HepG2 (cell line): Measurements from ENCODE around the gene PNPLA8. TPM values are rescaled to one million over a fixed set of nuclear protein-coding genes. Genes with fewer than 3 reads are reported as not detected.
A peak's percentile ranks its signal among the peaks of the same experiment; 100 is the strongest.

Experiments used
- ATAC-seq: fragments of 200-7000 bp; cut with Tn5 transposase; 3 replicates; pipeline ENCODE4 v1.9.1; 2020; ENCODE audit warnings: mild to moderate bottlenecking, moderate library complexity
- Bru-seq: library from RNA; stranded (reverse); fragments of 400-500 nt; gene quantifications from one replicate; lab custom pipeline; 2021; lab: Mats Ljungman, UMichigan
- BruChase-seq, 2 experiments: library from RNA; stranded (reverse); fragments of 400-500 nt; gene quantifications; one replicate each; lab custom pipeline; 2021; lab: Mats Ljungman, UMichigan
- BruUV-seq: library from RNA; stranded (reverse); fragments of 400-500 nt; replicated peaks from 2 replicates; lab custom pipeline; 2021; lab: Mats Ljungman, UMichigan
- CTCF ChIA-PET: fragments of 300-600 bp; formaldehyde crosslinking; extraction: SDS; loops from one replicate; lab custom pipeline; 2021; ENCODE audit warnings: low total read pairs, inconsistent platforms, low intra/inter-chr PET ratio; lab: Yijun Ruan, JAX
- POLR2A ChIA-PET: fragments of 350-600 bp; sonication (Branson Sonifier 250); formaldehyde crosslinking; loops from one replicate; lab custom pipeline; 2020; ENCODE audit warnings: antibody characterized with exemption, inconsistent platforms; lab: Yijun Ruan, JAX
- DNase-seq: peaks from one replicate; pipeline ENCODE4 v3.0.0-alpha.2; 2015; ENCODE audit warnings: low spot score
- FAIRE-seq: peaks from 3 replicates; lab custom pipeline; 2011; peaks lifted over from hg19 to GRCh38; lab: Jason Lieb, UNC
- H2AFZ ChIP-seq: one replicate; pipeline ENCODE4 v1.6.1; 2011; ENCODE audit warnings: low read length, inconsistent platforms
- H3K27ac ChIP-seq: fragments of 300-600 bp; 3 replicates; pipeline ENCODE4 v1.8.0; 2011; ENCODE audit warnings: mixed run types, mild to moderate bottlenecking, mixed read lengths, low read length, inconsistent platforms; ENCODE audit not compliant: insufficient read depth; ENCODE audit errors: extremely low read length
- H3K27me3 ChIP-seq, 2 experiments: fragments of 200-600 bp in 1 of 2; 2 replicates in 1 of 2; 3 replicates in 1 of 2; pipeline versions ENCODE4 v1.6.0 to v1.8.0; 2011; ENCODE audit warnings: low read length in 2 of 2, mild to moderate bottlenecking in 2 of 2, moderate library complexity in 2 of 2, inconsistent platforms in 1 of 2; ENCODE audit not compliant: insufficient read depth in 2 of 2, control insufficient read depth in 1 of 2
- H3K36me3 ChIP-seq, 2 experiments: fragments of 200-600 bp in 1 of 2; replicated peaks in 1 of 2; 2 replicates in 1 of 2; 3 replicates in 1 of 2; pipeline versions ENCODE4 v1.5.1 to v1.8.0; 2011; ENCODE audit warnings: low read length in 2 of 2, inconsistent platforms in 1 of 2; ENCODE audit not compliant: insufficient read depth in 2 of 2, control insufficient read depth in 1 of 2
- H3K4me1 ChIP-seq: 2 replicates; pipeline ENCODE4 v1.5.1; 2012; ENCODE audit warnings: low read length, inconsistent platforms; ENCODE audit not compliant: insufficient read depth
- H3K4me2 ChIP-seq: 2 replicates; pipeline ENCODE4 v1.6.0; 2011; ENCODE audit warnings: low read depth, low read length, inconsistent platforms
- H3K4me3 ChIP-seq, 3 experiments: fragments of 200-600 bp in 1 of 3; sonication (generic), shearing (Covaris generic) in 1 of 3; replicated peaks in 1 of 3; 2 replicates each; pipeline ENCODE4 v1.5.1; 2011 to 2016; ENCODE audit warnings: low read length in 3 of 3, inconsistent platforms in 2 of 3, low read depth in 2 of 3, mild to moderate bottlenecking in 2 of 3, control low read depth in 1 of 3, mixed read lengths in 1 of 3; ENCODE audit not compliant: insufficient read depth in 1 of 3
- H3K79me2 ChIP-seq: one replicate; pipeline ENCODE4 v1.6.1; 2011; ENCODE audit warnings: low read length, inconsistent platforms; ENCODE audit not compliant: insufficient read depth
- H3K9ac ChIP-seq: 2 replicates; pipeline ENCODE4 v1.6.0; 2011; ENCODE audit warnings: mild to moderate bottlenecking, low read depth, low read length, inconsistent platforms; ENCODE audit not compliant: insufficient read depth
- H3K9me3 ChIP-seq: 2 replicates; pipeline ENCODE4 v1.5.1; 2012; ENCODE audit warnings: mild to moderate bottlenecking, low read length
- H4K20me1 ChIP-seq: 2 replicates; pipeline ENCODE4 v1.6.0; 2011; ENCODE audit warnings: inconsistent platforms, mild to moderate bottlenecking, low read length, moderate library complexity; ENCODE audit not compliant: insufficient read depth
- CCDC6 ChIP-seq: sonication (generic); formaldehyde crosslinking; IDR thresholded peaks from 2 replicates; pipeline ENCODE4 v1.8.1; 2022; ENCODE audit warnings: mild to moderate bottlenecking, missing genetic modification reagents, moderate library complexity
- CEBPG ChIP-seq: IDR thresholded peaks from 2 replicates; pipeline ENCODE4 v1.6.1; 2016
- IRF9 ChIP-seq: sonication (generic); formaldehyde crosslinking; IDR thresholded peaks from 2 replicates; pipeline ENCODE4 v1.8.0; 2022; ENCODE audit warnings: missing genetic modification reagents, mild to moderate bottlenecking, borderline replicate concordance
- MED1 ChIP-seq: sonication (generic); formaldehyde crosslinking; IDR thresholded peaks from 2 replicates; pipeline ENCODE4 v1.4.0; 2020; ENCODE audit warnings: missing genetic modification reagents
- MIER3 ChIP-seq: IDR thresholded peaks from 2 replicates; pipeline ENCODE4 v1.6.1; 2016; ENCODE audit warnings: missing compliant biosample characterization, borderline replicate concordance
- MXD3 ChIP-seq: IDR thresholded peaks from 2 replicates; pipeline ENCODE4 v1.6.1; 2016; ENCODE audit warnings: mild to moderate bottlenecking, missing biosample characterization, missing genetic modification reagents
- PHF5A ChIP-seq: IDR thresholded peaks from one replicate; pipeline ENCODE4 v1.6.1; 2018; ENCODE audit warnings: low read depth, missing genetic modification reagents; ENCODE audit not compliant: unreplicated experiment
- PPARG ChIP-seq: conservative IDR thresholded peaks from 2 replicates; pipeline ENCODE4 v1.6.1; 2016; ENCODE audit warnings: missing biosample characterization, missing genetic modification reagents
- ZFP82 ChIP-seq: sonication (generic); formaldehyde crosslinking; IDR thresholded peaks from 2 replicates; pipeline ENCODE4 v1.5.1; 2020; ENCODE audit warnings: mild to moderate bottlenecking, missing genetic modification reagents, borderline replicate concordance
- ZNF18 ChIP-seq: sonication (generic); formaldehyde crosslinking; IDR thresholded peaks from 2 replicates; pipeline ENCODE4 v1.8.0; 2022; ENCODE audit warnings: mild to moderate bottlenecking, missing genetic modification reagents; ENCODE audit not compliant: insufficient replicate concordance
- ZNF552 ChIP-seq: sonication (generic); formaldehyde crosslinking; IDR thresholded peaks from 2 replicates; pipeline ENCODE4 v1.9.0; 2022; ENCODE audit warnings: missing genetic modification reagents, mild to moderate bottlenecking, borderline replicate concordance
- ZNF777 ChIP-seq: sonication (generic); formaldehyde crosslinking; IDR thresholded peaks from 2 replicates; pipeline ENCODE4 v1.4.0; 2020; ENCODE audit warnings: missing genetic modification reagents
- ZNF879 ChIP-seq: sonication (generic); formaldehyde crosslinking; IDR thresholded peaks from 2 replicates; pipeline ENCODE4 v1.8.1; 2023; ENCODE audit warnings: missing genetic modification reagents
- WGBS: methylation state at CpG from one replicate; pipeline ENCODE4 v1.1.6; 2017; ENCODE audit warnings: low lambda C conversion rate; 5-methylcytosine and 5-hydroxymethylcytosine counted together
- in situ Hi-C: cut with HindIII; loops from 2 replicates; pipeline ENCODE4 v1.10.0; 2017; ENCODE audit warnings: low pct_unique_long_range_greater_than_20kb; ENCODE audit not compliant: extremely low pct_ligation_motif_present
- intact Hi-C: fragments of 100-400 bp; cut with micrococcal nuclease; formaldehyde crosslinking; loops from one replicate; pipeline ENCODE4 v1.10.0; 2022; ENCODE audit not compliant: unreplicated experiment
- long read RNA-seq, 2 experiments: library from RNA in 1 of 2; library from polyadenylated mRNA in 1 of 2; stranded (forward) in 1 of 2; unstranded in 1 of 2; transcript quantifications; one replicate each; pipeline ENCODE4 v2.0.0, GENCODE V29; 2019 to 2022
- polyA minus RNA-seq, 3 experiments: library from RNA; depleted of rRNA, polyadenylated mRNA; stranded (reverse); fragments of >200 nt; gene quantifications; 2 replicates each; pipeline ENCODE4 v1.2.3, GENCODE V29; 2011; ENCODE audit warnings: low replicate concordance in 1 of 3
- polyA plus RNA-seq, 8 experiments: library from polyadenylated mRNA; depleted of rRNA in 3 of 8; stranded (reverse) in 7 of 8; unstranded in 1 of 8; fragments of >200 nt; fragmentation: Illumina TruSeq in 4 of 8; extraction: Trizol in 4 of 8; gene quantifications; 2 replicates each; pipeline versions ENCODE4 v1.2.1 to v1.2.3, GENCODE V29; 2011 to 2016; ENCODE audit warnings: low read depth in 4 of 8, missing spikeins in 1 of 8, mixed read lengths in 1 of 8; ENCODE audit not compliant: insufficient read depth in 1 of 8
- total RNA-seq, 5 experiments: library from RNA; depleted of rRNA; stranded (reverse); fragments of >200 nt; fragmentation: Illumina TruSeq; extraction: Trizol; gene quantifications; 2 replicates each; pipeline ENCODE4 v1.2.3, GENCODE V29; 2016; ENCODE audit warnings: low read depth in 1 of 5

Gene PNPLA8
- total RNA-seq (2016; rRNA removed; fragmentation: Illumina TruSeq; extraction: Trizol) (11.4 and 15.6 TPM in 2 replicates), polyA plus RNA-seq (2011; rRNA removed) (5.4 and 6.3 TPM in 2 replicates), polyA minus RNA-seq (2011; rRNA and poly(A)+ RNA removed; ENCODE audit: low replicate concordance) (3.1 and 5.7 TPM in 2 replicates), Bru-seq, nascent RNA (percentile 70 among the genes with signal in this experiment), BruChase-seq, experiment 1, labeled RNA remaining after a 6-hour chase (percentile 61 among the genes with signal in this experiment), BruChase-seq, experiment 2, labeled RNA remaining after a 2-hour chase (percentile 56 among the genes with signal in this experiment)
- 1.6 and 1.8 TPM in 2 replicates for total RNA-seq (2016; cell fraction: cytosol; rRNA removed; fragmentation: Illumina TruSeq; extraction: Trizol; ENCODE audit: low read depth)
- 11.9 and 16.0 TPM in 2 replicates for total RNA-seq (2016; cell fraction: insoluble cytoplasmic fraction; rRNA removed; fragmentation: Illumina TruSeq; extraction: Trizol)
- total RNA-seq (2016; cell fraction: membrane; rRNA removed; fragmentation: Illumina TruSeq; extraction: Trizol) = 4.4 and 5.3 TPM in 2 replicates
- total RNA-seq (2016; cell fraction: nucleus; rRNA removed; fragmentation: Illumina TruSeq; extraction: Trizol) = 13.1 and 14.2 TPM in 2 replicates
- 2.3 and 4.8 TPM in 2 replicates for polyA plus RNA-seq (2011; cell fraction: cytosol; rRNA removed)
- polyA plus RNA-seq (2011; cell fraction: nucleus; rRNA removed) = 2.2 and 2.9 TPM in 2 replicates
- 8.4 and 10.4 TPM in 2 replicates for polyA plus RNA-seq (2012)
- 0.59 and 0.73 TPM in 2 replicates for polyA plus RNA-seq (2016; cell fraction: cytosol; fragmentation: Illumina TruSeq; extraction: Trizol; ENCODE audit: low read depth)
- 9.3 and 13.2 TPM in 2 replicates for polyA plus RNA-seq (2016; cell fraction: insoluble cytoplasmic fraction; fragmentation: Illumina TruSeq; extraction: Trizol; ENCODE audit: low read depth)
- polyA plus RNA-seq (2016; cell fraction: membrane; fragmentation: Illumina TruSeq; extraction: Trizol; ENCODE audit: low read depth) = 1.6 and 1.7 TPM in 2 replicates
- 8.2 and 8.3 TPM in 2 replicates for polyA plus RNA-seq (2016; cell fraction: nucleus; fragmentation: Illumina TruSeq; extraction: Trizol; ENCODE audit: insufficient read depth, low read depth)
- polyA minus RNA-seq (2011; cell fraction: cytosol; rRNA and poly(A)+ RNA removed) = 12.7 and 15.6 TPM in 2 replicates
- 21.5 and 29.8 TPM in 2 replicates for polyA minus RNA-seq (2011; cell fraction: nucleus; rRNA and poly(A)+ RNA removed)
- long read RNA-seq, experiment 1, transcript PNPLA8-201 (11 exons, 3,490 nt) = major isoform, 5 of 15 reads
- long read RNA-seq, experiment 1, partial matches to known transcripts = 4 of 15 reads
- long read RNA-seq, experiment 1, other reads (novel, unspliced or antisense) = 5 of 15 reads
- long read RNA-seq, experiment 2, partial matches to known transcripts = 5 of 23 reads
- long read RNA-seq, experiment 2, other reads (novel, unspliced or antisense) = 16 of 23 reads

- H4K20me1 ChIP-seq = no peaks in the 10 kb centered on the region; the same call in 1 of the 2 replicates
- ATAC-seq = peak; percentile 95
- no peaks in the 10 kb centered on the region; a peak in 1 of 5 replicates for H3K27me3 ChIP-seq
- H3K9ac ChIP-seq = peak within 1 kb of the TSS; percentile 79
- H3K4me2 ChIP-seq = peak within 1 kb of the TSS; percentile 86
- H2AFZ ChIP-seq = peak within 1 kb of the TSS; percentile 43
- H3K27ac ChIP-seq = peak within 1 kb of the TSS; percentile 82
- no TSS peak for BruUV-seq
- peaks cover 16% of the 10 kb centered on the region for H3K79me2 ChIP-seq
- DNase-seq = peak; percentile 98
- H3K9me3 ChIP-seq = no peaks in the 10 kb centered on the region
- ChIA-PET CTCF (no interaction called here), POLR2A (interaction anchor here (1.1 to 3.5 kb wide), 4 partner anchors 29 to 1358 kb away, joined by 3 to 49 read pairs (median 4); partner anchors contain the start of genes DNAJB9, HBP1 and THAP5)
- no peaks in the 10 kb centered on the region for H3K36me3 ChIP-seq
- H3K4me1 ChIP-seq = peaks cover 34% of the 10 kb centered on the region
- peak within 1 kb of the TSS; percentile 65 to 90 (median 83) for H3K4me3 ChIP-seq
- in situ Hi-C loops (no loop called here), intact Hi-C loops (loop anchor here (1.0 kb wide), 1 partner anchor 43 kb away; the partner anchor contains the start of genes DNAJB9 and THAP5)
- 2% methylated on average over 22 of the region's 64 CpGs for WGBS
- peak; percentile 98 for FAIRE-seq
- TF ChIP-seq MED1 (CRISPR knock-in tag) = peak; percentile 57; the same call in 1 of the 2 replicates
- no peak; the same call in 1 of the 2 replicates for TF ChIP-seq PPARG (CRISPR knock-in tag)
- TF ChIP-seq ZFP82 = peak; percentile 49; the same call in 1 of the 2 replicates
- peak; percentile 72; the same call in 1 of the 2 replicates for TF ChIP-seq ZNF552
- TF ChIP-seq CCDC6 (CRISPR knock-in tag) = peak; percentile 98
- no peak for TF ChIP-seq ZNF777 (CRISPR knock-in tag)
- no peak; the same call in 1 of the 2 replicates for TF ChIP-seq MIER3 (CRISPR knock-in tag)
- TF ChIP-seq IRF9 (CRISPR knock-in tag) = peak; percentile 42; the same call in 1 of the 2 replicates
- no peak; the same call in 1 of the 2 replicates for TF ChIP-seq MXD3 (CRISPR knock-in tag)
- TF ChIP-seq ZNF18 (CRISPR knock-in tag) = peak; percentile 82
- TF ChIP-seq PHF5A (CRISPR knock-in tag) = no peak
- no peak for TF ChIP-seq ZNF879 (CRISPR knock-in tag)
- TF ChIP-seq CEBPG = peak; percentile 87
Measured at GRCh38 chr7:108525985-108526767, at the start of gene PNPLA8. PNPLA8 (minus strand) TSS chr7:108526135; CDS start chr7:108515491, 10,644 bp downstream.
